ENCODE measurements around the gene GPR142. TPM values are rescaled to one million over a fixed set of nuclear protein-coding genes. Genes with fewer than 3 reads are reported as not detected.

Gene GPR142
- total and polyA plus RNA-seq, 2 donors (not counting 3 experiments of a cell fraction or from before 2014, with no cell fraction given) = not detected

DNA sequence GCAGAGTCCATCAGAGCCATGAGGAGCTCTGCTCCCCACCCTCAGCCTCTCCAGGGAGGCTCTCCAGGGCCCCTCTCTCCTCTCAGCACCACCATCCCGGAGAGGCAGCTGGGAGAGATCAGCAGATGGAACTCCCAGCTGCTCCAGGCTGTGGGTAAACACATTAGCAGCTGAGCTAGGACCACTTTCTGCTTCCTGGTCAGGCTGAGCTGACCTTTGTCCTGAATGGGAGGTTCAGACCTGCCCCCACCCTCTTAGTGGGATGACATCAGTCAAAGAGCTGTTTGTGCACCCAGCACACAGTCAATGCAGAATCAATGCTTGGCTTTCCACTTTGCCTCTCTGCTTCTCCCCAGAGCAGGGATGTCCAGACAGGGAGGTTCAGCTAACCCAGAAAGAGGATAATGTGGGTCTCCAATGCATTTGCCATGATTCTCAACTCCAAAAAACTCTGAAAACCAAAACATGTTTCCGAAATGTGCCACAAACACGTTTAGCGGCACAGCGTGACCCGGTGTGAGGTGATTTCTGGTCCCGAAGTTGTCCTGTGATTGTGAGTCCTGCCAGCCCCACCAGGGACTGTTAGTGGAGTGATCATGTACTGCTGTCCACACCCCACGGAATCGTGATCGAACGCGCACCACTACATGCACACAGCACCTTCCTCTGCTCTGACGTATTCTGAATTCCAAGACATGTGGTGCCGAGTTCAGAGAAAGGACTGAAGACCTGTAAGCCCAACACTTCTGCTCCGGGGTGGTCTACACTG is 6.7 kb downstream of the GPR142 start:
- Histone ChIP-seq H3K4me2 (ENCODE audit: insufficient read depth, low read length) (no peak overlapping the region), H3K4me1 (ENCODE audit: control insufficient read depth, extremely low read depth, insufficient read depth, low read length) (no peaks in the 10 kb centered on the region), H3K27ac (ENCODE audit: insufficient read depth, low read depth, low read length) (no peak overlapping the region), H3K36me3 (ENCODE audit: control insufficient read depth in 2 of 2, extremely low read depth in 1 of 2, insufficient read depth in 2 of 2, low read length in 2 of 2) (no peaks in the 10 kb centered on the region), H4K20me1 (replicated peaks; ENCODE audit: control insufficient read depth, extremely low read depth, insufficient read depth, low read length) (no peaks in the 10 kb centered on the region), H3K9me1 (replicated peaks; ENCODE audit: control insufficient read depth, extremely low read depth, insufficient read depth, low read length) (no peaks in the 10 kb centered on the region), H3K27me3 (ENCODE audit: control insufficient read depth in 2 of 2, insufficient read depth in 2 of 2, low read length in 2 of 2) (no peaks in the 10 kb centered on the region), H2AFZ (ENCODE audit: low read depth, low read length) (no peak overlapping the region), H3K9me3 (replicated peaks; ENCODE audit: control insufficient read depth, insufficient read depth, low read length) (no peaks in the 10 kb centered on the region), H3K79me2 (ENCODE audit: control insufficient read depth, insufficient read depth, low read length) (no peaks in the 10 kb centered on the region), H3K4me3 (replicated peaks in 1 of 3; ENCODE audit: insufficient read depth in 1 of 3, low read depth in 1 of 3, low read length in 3 of 3) (no peak overlapping the region), H3K9ac (replicated peaks; ENCODE audit: extremely low read depth, insufficient read depth, low read length) (no peak overlapping the region)
- POLR2A ChIA-PET = no interaction called here
- no peak for FAIRE-seq
- CTCF ChIA-PET = interaction anchor here (2.3 kb wide), 1 partner anchor 84 kb away, joined by 14 read pairs; no protein-coding TSS in a partner anchor
- DNase-seq (ENCODE audit: low read depth, low spot score) = no peak
- dilution Hi-C loops (cut with MboI; ENCODE audit: extremely low pct_ligation_motif_present, low sequenced_read_pairs) (no loop called here), intact Hi-C loops (cut with micrococcal nuclease) (no loop called here)
- TF ChIP-seq FOS (IDR thresholded peaks at IDR 0.05; ENCODE audit: borderline replicate concordance, insufficient read depth, low read length) (no peak), GATA2 (IDR thresholded peaks at IDR 0.05; ENCODE audit: insufficient read depth, insufficient read length, low read depth, low read length) (no peak), POLR2AphosphoS5 (IDR thresholded peaks at IDR 0.05; ENCODE audit: insufficient read depth, low read depth, low read length) (no peak), POLR2A (IDR thresholded peaks at IDR 0.05; ENCODE audit: low read depth, low read length) (no peak), EZH2 (IDR thresholded peaks at IDR 0.05; ENCODE audit: borderline replicate concordance, low read depth, low read length, severe bottlenecking) (no peak)
- TF ChIP-seq, protein P1, sequence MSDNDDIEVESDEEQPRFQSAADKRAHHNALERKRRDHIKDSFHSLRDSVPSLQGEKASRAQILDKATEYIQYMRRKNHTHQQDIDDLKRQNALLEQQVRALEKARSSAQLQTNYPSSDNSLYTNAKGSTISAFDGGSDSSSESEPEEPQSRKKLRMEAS (IDR thresholded peaks at IDR 0.05; ENCODE audit: insufficient read depth, insufficient read length) = no peak
- TF ChIP-seq, protein P2, sequence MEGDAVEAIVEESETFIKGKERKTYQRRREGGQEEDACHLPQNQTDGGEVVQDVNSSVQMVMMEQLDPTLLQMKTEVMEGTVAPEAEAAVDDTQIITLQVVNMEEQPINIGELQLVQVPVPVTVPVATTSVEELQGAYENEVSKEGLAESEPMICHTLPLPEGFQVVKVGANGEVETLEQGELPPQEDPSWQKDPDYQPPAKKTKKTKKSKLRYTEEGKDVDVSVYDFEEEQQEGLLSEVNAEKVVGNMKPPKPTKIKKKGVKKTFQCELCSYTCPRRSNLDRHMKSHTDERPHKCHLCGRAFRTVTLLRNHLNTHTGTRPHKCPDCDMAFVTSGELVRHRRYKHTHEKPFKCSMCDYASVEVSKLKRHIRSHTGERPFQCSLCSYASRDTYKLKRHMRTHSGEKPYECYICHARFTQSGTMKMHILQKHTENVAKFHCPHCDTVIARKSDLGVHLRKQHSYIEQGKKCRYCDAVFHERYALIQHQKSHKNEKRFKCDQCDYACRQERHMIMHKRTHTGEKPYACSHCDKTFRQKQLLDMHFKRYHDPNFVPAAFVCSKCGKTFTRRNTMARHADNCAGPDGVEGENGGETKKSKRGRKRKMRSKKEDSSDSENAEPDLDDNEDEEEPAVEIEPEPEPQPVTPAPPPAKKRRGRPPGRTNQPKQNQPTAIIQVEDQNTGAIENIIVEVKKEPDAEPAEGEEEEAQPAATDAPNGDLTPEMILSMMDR (IDR thresholded peaks at IDR 0.05; ENCODE audit: extremely low read depth in 1 of 2, insufficient read depth in 1 of 2, low read depth in 1 of 2, low read length in 2 of 2) = no peak
- BruUV-seq (replicated peaks) = no TSS peak
